Inflammatory macrophage treated with lipopolysaccharide for 1 hour (primary cell): Measurements from ENCODE around the gene CPHXL2.

Experiments
- DNase-seq, 2 donors: peaks; one replicate each; pipeline ENCODE4 v3.0.0-alpha.2; 2020 to 2022

Gene CPHXL2

GRCh38 chr16:75640598-75640997 lies 36.2 kb downstream of the CPHXL2 start:
- DNase-seq = no peak

GRCh38 chr16:75635036-75635435 lies 41.8 kb downstream of the CPHXL2 start:
- no peak for DNase-seq

- DNase-seq = no peak
These were observed 44.0 kb downstream of the CPHXL2 start for GRCh38 chr16:75632857-75633256.

GRCh38 chr16:75630052-75630451 lies 46.8 kb downstream of the CPHXL2 start:
- no peak for DNase-seq

GRCh38 chr16:75629132-75629531 lies 47.7 kb downstream of the CPHXL2 start:
- DNase-seq = no peak

- DNase-seq = no peak
These were observed 48.5 kb downstream of the CPHXL2 start for GRCh38 chr16:75628351-75628750.

- DNase-seq = no peak
These were observed 49.0 kb downstream of the CPHXL2 start for GRCh38 chr16:75627851-75628250.

GRCh38 chr16:75626806-75627205 lies 50.0 kb downstream of the CPHXL2 start:
- no peak for DNase-seq

GRCh38 chr16:75624921-75625334 lies 51.9 kb downstream of the CPHXL2 start:
- DNase-seq = peak in 1 of 2 donors; percentile 6

GRCh38 chr16:75622761-75623605 lies 53.8 kb downstream of the CPHXL2 start, which contains the start of gene ADAT1:
ADAT1 (minus strand) TSS chr16:75623281; CDS start chr16:75620799, 2,482 bp downstream.
- DNase-seq = peak; percentile 96 to 98

- DNase-seq = peak in 1 of 2 donors; percentile 24
These were observed 55.7 kb downstream of the CPHXL2 start for GRCh38 chr16:75621170-75621477.

GRCh38 chr16:75620326-75621169 lies 56.3 kb downstream of the CPHXL2 start:
- no peak for DNase-seq

GRCh38 chr16:75618780-75619179 lies 58.0 kb downstream of the CPHXL2 start:
- DNase-seq = no peak

- no peak for DNase-seq
These were observed 59.7 kb downstream of the CPHXL2 start for GRCh38 chr16:75617121-75617520.

GRCh38 chr16:75616521-75617010 lies 60.2 kb downstream of the CPHXL2 start:
- no peak for DNase-seq

- no peak for DNase-seq
These were observed 61.2 kb downstream of the CPHXL2 start for GRCh38 chr16:75615619-75616018.

- DNase-seq = peak; percentile 55 to 58
These were observed 62.5 kb downstream of the CPHXL2 start for GRCh38 chr16:75614066-75614897.
